ENCODE results near the gene ASPM.

- TF ChIP-seq POLR2A (IDR thresholded peaks at IDR 0.05) (no peak), CTCF (IDR thresholded peaks at IDR 0.05) (no peak)
These were observed 47.0 kb downstream of the ASPM start for GRCh38 chr1:197099444-197099843.
